ENCODE measurements around the gene WDR59. TPM values are rescaled to one million over a fixed set of nuclear protein-coding genes. Genes with fewer than 3 reads are reported as not detected.

Gene WDR59
- total and polyA plus RNA-seq, 9 of the 15 experiments (the other 6 are each of a cell fraction or from before 2014, with no cell fraction given) = 12.7 to 126 (median 34.7) TPM

DNA sequence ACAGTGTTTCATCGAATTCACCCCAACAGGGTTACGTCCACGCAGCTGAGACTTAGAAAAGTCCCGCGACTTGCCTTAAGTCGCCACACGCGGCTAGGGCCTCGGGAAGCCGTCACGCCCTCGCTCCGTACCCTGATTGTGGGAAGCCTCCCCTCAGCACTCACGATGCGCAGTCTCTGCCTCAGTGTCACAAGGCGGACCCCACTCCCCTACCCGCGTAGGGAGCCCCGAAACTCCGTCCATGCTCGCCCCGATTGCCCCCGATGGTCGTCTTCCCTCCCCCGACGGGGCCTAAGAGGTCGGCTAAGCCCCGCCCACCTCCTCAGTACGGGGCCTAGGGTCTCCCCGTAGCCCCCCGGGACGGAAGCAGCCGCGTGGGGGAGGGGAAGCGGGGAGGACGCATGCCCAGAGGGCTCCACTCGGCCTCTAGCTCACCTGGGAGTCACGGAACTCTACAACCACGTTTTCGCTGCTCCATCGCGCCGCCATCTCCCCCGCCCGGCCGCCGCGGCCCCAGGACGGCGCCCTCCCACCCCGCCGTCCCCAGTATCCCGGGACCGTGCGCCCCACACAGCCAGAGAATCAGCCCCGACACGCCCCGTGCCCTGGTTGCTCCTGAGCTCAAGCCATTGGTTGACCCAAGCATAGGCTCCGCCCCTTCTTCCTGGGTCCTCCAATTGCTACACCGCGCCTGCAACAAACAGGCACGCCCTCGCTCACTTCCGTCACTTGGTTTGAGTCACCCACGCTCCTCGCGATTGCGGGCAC lies at the start of gene WDR59 (continued):
- TF ChIP-seq SIN3A (IDR thresholded peaks at IDR 0.05; ENCODE audit: borderline replicate concordance in 2 of 2, control insufficient read depth in 1 of 2, low read depth in 2 of 2, low read length in 2 of 2) = peak in 1 of 2 experiments; percentile 24; a peak in 2 of 4 replicates
- no peak for TF ChIP-seq CHAMP1 (IDR thresholded peaks at IDR 0.05)
- no peak for TF ChIP-seq KAT8 (IDR thresholded peaks at IDR 0.05; ENCODE audit: low read depth)
- 0 out of 2 replicates have a peak, but pooled peaks have one; percentile 24 for TF ChIP-seq AFF4 (CRISPR knock-in tag; IDR thresholded peaks at IDR 0.05)
- peak; percentile 70 for TF ChIP-seq NKRF (IDR thresholded peaks at IDR 0.05; ENCODE audit: borderline replicate concordance)
- TF ChIP-seq NR2C2 (CRISPR knock-in tag; IDR thresholded peaks at IDR 0.05) = 0 out of 2 replicates have a peak, but pooled peaks have one; percentile 80
- TF ChIP-seq NR2C2 (tag; IDR thresholded peaks at IDR 0.05) = no peak
- peak; percentile 77; the same call in 1 of the 2 replicates for TF ChIP-seq ZNF511 (CRISPR knock-in tag; IDR thresholded peaks at IDR 0.05)
- TF ChIP-seq POLR2A (conservative IDR thresholded peaks at IDR 0.05) = peak; percentile 85
- peak; percentile 82; the same call in 1 of the 2 replicates for TF ChIP-seq ELF1 (tag; IDR thresholded peaks at IDR 0.05)
- no peak for TF ChIP-seq TBP (optimal IDR thresholded peaks at IDR 0.05; ENCODE audit: low read depth, low read length)
- peak; percentile 65 to 89; a peak in 3 of 4 replicates for TF ChIP-seq FOXK2 (conservative IDR thresholded peaks at IDR 0.05 in 1 of 2, IDR thresholded peaks at IDR 0.05 in 1 of 2; ENCODE audit: low read depth in 2 of 2)
- TF ChIP-seq FOXP4 (CRISPR knock-in tag; IDR thresholded peaks at IDR 0.05; ENCODE audit: borderline replicate concordance) = no peak
- no peak for TF ChIP-seq ZZZ3 (IDR thresholded peaks at IDR 0.05)
